ENCODE data around the gene PTPN22.

The PTPN22 gene

DNA sequence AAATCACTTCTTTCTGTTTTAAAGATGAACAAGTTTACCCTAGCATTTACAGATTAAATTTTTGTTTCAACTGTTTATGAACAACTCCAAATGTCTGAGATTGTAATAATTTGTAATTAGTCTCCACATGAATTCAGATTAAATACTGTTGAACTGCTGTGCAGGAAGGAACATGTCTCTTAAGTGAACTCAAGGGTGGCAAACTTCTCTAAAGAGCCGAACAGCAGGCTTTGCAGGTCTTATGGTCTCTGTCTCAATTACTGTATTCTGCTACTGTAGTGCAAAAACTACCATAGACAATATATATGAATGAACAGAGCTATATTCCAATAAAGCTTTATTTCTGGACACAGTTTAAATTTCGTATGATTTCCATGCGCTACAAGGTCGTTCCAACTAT, 65.9 kb downstream of the PTPN22 start:
- H3K27ac ChIP-seq (replicated peaks; ENCODE audit: low read length), result no peak overlapping the region

GRCh38 chr1:113805256-113805531, 66.3 kb downstream of the PTPN22 start:
- Histone ChIP-seq H3K79me1 (ENCODE audit: low read depth, low read length) (peaks cover 2% of the 10 kb centered on the region), H3K18ac (ENCODE audit: low read length) (no peak overlapping the region), H3K14ac (ENCODE audit: low read length) (no peak overlapping the region), H2AFZ (ENCODE audit: low read length) (no peak overlapping the region), H3K9me3 (replicated peaks in 1 of 2; ENCODE audit: control insufficient read depth in 2 of 2, insufficient read depth in 1 of 2, low read depth in 1 of 2, low read length in 2 of 2) (peaks cover 0 to 42% of the 10 kb centered on the region in 2 donors), H3K4ac (ENCODE audit: low read length) (no peak overlapping the region), H2BK12ac (ENCODE audit: low read length) (no peak overlapping the region), H2BK15ac (ENCODE audit: low read length) (no peak overlapping the region), H3K4me1 (ENCODE audit: control insufficient read depth in 2 of 2, insufficient read depth in 1 of 2, low read depth in 1 of 2, low read length in 2 of 2) (peaks cover 0 to 2% of the 10 kb centered on the region in 2 donors), H4K91ac (ENCODE audit: low read depth, low read length, poor library complexity) (no peak overlapping the region), H3K9ac (ENCODE audit: low read depth, low read length, poor library complexity) (no peak overlapping the region), H3K4me2 (ENCODE audit: insufficient read depth, low read length, poor library complexity, severe bottlenecking) (no peak overlapping the region), H3K27ac (replicated peaks; ENCODE audit: low read length) (no peak overlapping the region), H4K8ac (ENCODE audit: low read depth, low read length) (no peak overlapping the region), H3K4me3 (ENCODE audit: low read length in 2 of 2) (no peak overlapping the region), H3K27me3 (ENCODE audit: control insufficient read depth in 3 of 3, insufficient read depth in 3 of 3, low read depth in 1 of 3, low read length in 3 of 3) (no peaks in the 10 kb centered on the region), H2BK5ac (ENCODE audit: low read length) (no peak overlapping the region), H2AK5ac (ENCODE audit: low read depth, low read length) (no peak overlapping the region), H2BK120ac (ENCODE audit: low read depth, low read length) (no peak overlapping the region), H3K23ac (ENCODE audit: low read depth, low read length, poor library complexity) (no peak overlapping the region), H3K36me3 (replicated peaks in 1 of 2; ENCODE audit: control insufficient read depth in 2 of 2, insufficient read depth in 2 of 2, low read length in 2 of 2) (peaks cover 0 to 30% of the 10 kb centered on the region in 2 donors)
- no CpG with 5 or more reads among the region's 6 CpGs for WGBS, 2 donors (ENCODE audit: extremely low coverage in 2 of 2, insufficient read length in 2 of 2, insufficient replicate concordance in 1 of 2)
- no peak for DNase-seq (ENCODE audit: low spot score)

More for the DNA sequence above, 65.9 kb downstream of the PTPN22 start:
- no peak overlapping the region for H3K4me3 ChIP-seq (ENCODE audit: low read length in 2 of 2)
- peaks cover 0 to 30% of the 10 kb centered on the region in 2 donors for H3K36me3 ChIP-seq (replicated peaks in 1 of 2; ENCODE audit: control insufficient read depth in 2 of 2, insufficient read depth in 2 of 2, low read length in 2 of 2)
- H4K91ac ChIP-seq (ENCODE audit: low read depth, low read length, poor library complexity), result no peak overlapping the region
- no peak overlapping the region for H3K14ac ChIP-seq (ENCODE audit: low read length)
- H3K9me3 ChIP-seq (replicated peaks in 1 of 2; ENCODE audit: control insufficient read depth in 2 of 2, insufficient read depth in 1 of 2, low read depth in 1 of 2, low read length in 2 of 2), result peaks cover 0 to 42% of the 10 kb centered on the region in 2 donors
- WGBS, 2 donors (ENCODE audit: extremely low coverage in 2 of 2, insufficient read length in 2 of 2, insufficient replicate concordance in 1 of 2), result no CpG with 5 or more reads among the region's 4 CpGs
- DNase-seq (ENCODE audit: low spot score), result no peak
- no peak overlapping the region for H2AK5ac ChIP-seq (ENCODE audit: low read depth, low read length)
- H2BK15ac ChIP-seq (ENCODE audit: low read length), result no peak overlapping the region
- H3K23ac ChIP-seq (ENCODE audit: low read depth, low read length, poor library complexity), result no peak overlapping the region
- no peak overlapping the region for H3K4me2 ChIP-seq (ENCODE audit: insufficient read depth, low read length, poor library complexity, severe bottlenecking)
- peaks cover 0 to 4% of the 10 kb centered on the region in 2 donors for H3K4me1 ChIP-seq (ENCODE audit: control insufficient read depth in 2 of 2, insufficient read depth in 1 of 2, low read depth in 1 of 2, low read length in 2 of 2)
- H2BK12ac ChIP-seq (ENCODE audit: low read length), result no peak overlapping the region
- H3K9ac ChIP-seq (ENCODE audit: low read depth, low read length, poor library complexity), result no peak overlapping the region
- no peak overlapping the region for H3K4ac ChIP-seq (ENCODE audit: low read length)
- H2BK120ac ChIP-seq (ENCODE audit: low read depth, low read length), result no peak overlapping the region
- no peak overlapping the region for H2AFZ ChIP-seq (ENCODE audit: low read length)
- H4K8ac ChIP-seq (ENCODE audit: low read depth, low read length), result no peak overlapping the region
- H3K18ac ChIP-seq (ENCODE audit: low read length), result no peak overlapping the region
- H3K79me1 ChIP-seq (ENCODE audit: low read depth, low read length), result peaks cover 2% of the 10 kb centered on the region
- H2BK5ac ChIP-seq (ENCODE audit: low read length), result no peak overlapping the region
- no peaks in the 10 kb centered on the region for H3K27me3 ChIP-seq (ENCODE audit: control insufficient read depth in 3 of 3, insufficient read depth in 3 of 3, low read depth in 1 of 3, low read length in 3 of 3)

DNA sequence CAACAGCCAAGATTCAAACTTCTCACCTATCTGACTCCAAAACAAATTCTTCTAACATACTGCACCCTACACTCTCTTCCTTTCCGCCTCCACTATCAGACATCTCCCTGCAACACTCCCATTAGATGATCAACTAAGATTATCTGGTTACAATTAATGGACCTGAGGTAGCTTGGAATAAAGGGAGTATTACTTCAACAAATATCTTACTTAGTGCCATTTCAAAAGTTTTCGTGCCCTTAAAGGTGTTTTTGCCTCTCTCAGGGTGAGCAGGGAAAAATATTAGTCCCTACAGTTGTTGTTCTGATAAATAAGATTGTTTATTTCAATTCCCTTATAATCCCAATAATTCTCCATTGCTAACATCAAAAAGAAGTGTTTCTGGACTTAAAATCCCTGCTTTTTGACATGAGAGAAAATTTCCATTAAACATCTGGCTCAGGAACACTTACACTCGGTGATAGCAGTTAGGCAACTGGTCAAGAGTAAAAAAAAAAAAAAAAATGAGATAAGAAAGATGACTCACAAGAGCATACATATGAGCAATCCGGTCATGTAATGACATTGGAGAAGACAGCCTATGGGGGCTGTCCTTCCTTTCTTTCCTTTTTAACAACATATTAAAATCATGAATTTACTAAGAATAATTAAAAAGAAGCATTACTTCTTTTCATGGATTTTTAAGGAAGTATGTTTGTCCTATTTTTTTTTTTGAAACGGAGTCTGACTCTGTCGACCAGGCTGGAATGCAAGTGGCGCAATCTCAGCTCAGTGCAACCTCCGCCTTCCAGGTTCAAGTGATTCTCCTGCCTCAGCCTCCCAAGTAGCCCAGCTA, 66.9 kb downstream of the PTPN22 start:
- WGBS, 2 donors (ENCODE audit: extremely low coverage in 2 of 2, insufficient read length in 2 of 2, insufficient replicate concordance in 1 of 2), result no CpG with 5 or more reads among the region's 8 CpGs
- no peak overlapping the region for H3K4me2 ChIP-seq (ENCODE audit: insufficient read depth, low read length, poor library complexity, severe bottlenecking)
- no peak overlapping the region for H3K9ac ChIP-seq (ENCODE audit: low read depth, low read length, poor library complexity)
- no peak overlapping the region for H2BK5ac ChIP-seq (ENCODE audit: low read length)
- no peaks in the 10 kb centered on the region for H3K27me3 ChIP-seq (ENCODE audit: control insufficient read depth in 3 of 3, insufficient read depth in 3 of 3, low read depth in 1 of 3, low read length in 3 of 3)
- no peak overlapping the region for H3K4me3 ChIP-seq (ENCODE audit: low read length in 2 of 2)
- no peaks in the 10 kb centered on the region for H3K4me1 ChIP-seq (ENCODE audit: control insufficient read depth in 2 of 2, insufficient read depth in 1 of 2, low read depth in 1 of 2, low read length in 2 of 2)
- no peak overlapping the region for H3K14ac ChIP-seq (ENCODE audit: low read length)
- no peak overlapping the region for H3K18ac ChIP-seq (ENCODE audit: low read length)
- no peak overlapping the region for H2BK120ac ChIP-seq (ENCODE audit: low read depth, low read length)
- no peak overlapping the region for H3K4ac ChIP-seq (ENCODE audit: low read length)
- no peak overlapping the region for H3K27ac ChIP-seq (replicated peaks; ENCODE audit: low read length)
- H4K91ac ChIP-seq (ENCODE audit: low read depth, low read length, poor library complexity), result no peak overlapping the region
- no peak overlapping the region for H3K23ac ChIP-seq (ENCODE audit: low read depth, low read length, poor library complexity)
- peaks cover 0 to 42% of the 10 kb centered on the region in 2 donors for H3K9me3 ChIP-seq (replicated peaks in 1 of 2; ENCODE audit: control insufficient read depth in 2 of 2, insufficient read depth in 1 of 2, low read depth in 1 of 2, low read length in 2 of 2)
- H3K79me1 ChIP-seq (ENCODE audit: low read depth, low read length), result peaks cover 2% of the 10 kb centered on the region
- peaks cover 0 to 30% of the 10 kb centered on the region in 2 donors for H3K36me3 ChIP-seq (replicated peaks in 1 of 2; ENCODE audit: control insufficient read depth in 2 of 2, insufficient read depth in 2 of 2, low read length in 2 of 2)
- H2BK12ac ChIP-seq (ENCODE audit: low read length), result no peak overlapping the region
- no peak overlapping the region for H2AFZ ChIP-seq (ENCODE audit: low read length)
- DNase-seq (ENCODE audit: low spot score), result no peak
- no peak overlapping the region for H4K8ac ChIP-seq (ENCODE audit: low read depth, low read length)
- H2AK5ac ChIP-seq (ENCODE audit: low read depth, low read length), result no peak overlapping the region
- no peak overlapping the region for H2BK15ac ChIP-seq (ENCODE audit: low read length)

DNA sequence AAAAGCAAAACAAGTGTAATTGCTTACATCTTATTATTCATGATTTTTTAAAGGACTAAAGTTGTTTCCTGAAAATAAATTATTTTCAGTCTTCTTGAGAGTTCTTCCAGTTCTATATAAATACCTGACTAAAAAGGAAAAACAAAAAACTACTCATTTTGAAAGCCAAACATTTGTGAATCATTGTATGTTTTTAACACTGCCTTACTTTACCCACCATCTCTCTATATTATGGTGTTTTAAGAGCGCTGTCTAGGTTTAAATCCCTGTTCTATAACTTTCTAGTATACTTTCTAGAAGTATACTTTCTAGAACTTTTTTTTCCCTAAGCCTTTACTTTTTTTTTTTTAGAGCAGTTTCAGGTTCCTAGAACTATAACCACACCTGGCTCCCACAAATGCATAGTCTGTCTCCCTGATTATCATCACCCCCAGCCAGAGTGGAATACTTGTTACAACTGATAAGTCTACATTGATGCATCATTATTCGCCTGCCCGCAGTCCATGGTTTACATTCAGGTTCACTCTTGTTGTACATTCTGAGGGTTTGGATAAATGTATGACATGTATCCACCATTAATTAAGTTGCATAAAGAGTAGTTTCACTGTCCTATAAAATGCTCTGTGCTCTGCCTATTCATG, 69.0 kb downstream of the PTPN22 start:
- H3K36me3 ChIP-seq (replicated peaks in 1 of 2; ENCODE audit: control insufficient read depth in 2 of 2, insufficient read depth in 2 of 2, low read length in 2 of 2), result peaks cover under 1 to 25% of the 10 kb centered on the region in 2 donors
- no peaks in the 10 kb centered on the region for H3K4me1 ChIP-seq (ENCODE audit: control insufficient read depth in 2 of 2, insufficient read depth in 1 of 2, low read depth in 1 of 2, low read length in 2 of 2)
- DNase-seq (ENCODE audit: low spot score), result no peak
- peaks cover 2% of the 10 kb centered on the region for H3K79me1 ChIP-seq (ENCODE audit: low read depth, low read length)
- no peak overlapping the region for H2BK12ac ChIP-seq (ENCODE audit: low read length)
- peaks cover 0 to 30% of the 10 kb centered on the region in 2 donors for H3K9me3 ChIP-seq (replicated peaks in 1 of 2; ENCODE audit: control insufficient read depth in 2 of 2, insufficient read depth in 1 of 2, low read depth in 1 of 2, low read length in 2 of 2)
- no peak overlapping the region for H2AFZ ChIP-seq (ENCODE audit: low read length)
- H4K91ac ChIP-seq (ENCODE audit: low read depth, low read length, poor library complexity), result no peak overlapping the region
- no peak overlapping the region for H3K9ac ChIP-seq (ENCODE audit: low read depth, low read length, poor library complexity)
- no peak overlapping the region for H3K4me2 ChIP-seq (ENCODE audit: insufficient read depth, low read length, poor library complexity, severe bottlenecking)
- no peak overlapping the region for H2BK120ac ChIP-seq (ENCODE audit: low read depth, low read length)
- no peak overlapping the region for H3K4ac ChIP-seq (ENCODE audit: low read length)
- H3K23ac ChIP-seq (ENCODE audit: low read depth, low read length, poor library complexity), result no peak overlapping the region
- H3K18ac ChIP-seq (ENCODE audit: low read length), result no peak overlapping the region
- H2BK15ac ChIP-seq (ENCODE audit: low read length), result no peak overlapping the region
- H4K8ac ChIP-seq (ENCODE audit: low read depth, low read length), result no peak overlapping the region
- no peaks in the 10 kb centered on the region for H3K27me3 ChIP-seq (ENCODE audit: control insufficient read depth in 3 of 3, insufficient read depth in 3 of 3, low read depth in 1 of 3, low read length in 3 of 3)
- no peak overlapping the region for H3K4me3 ChIP-seq (ENCODE audit: low read length in 2 of 2)
- no peak overlapping the region for H2AK5ac ChIP-seq (ENCODE audit: low read depth, low read length)
- no CpG with 5 or more reads among the region's 3 CpGs for WGBS, 2 donors (ENCODE audit: extremely low coverage in 2 of 2, insufficient read length in 2 of 2, insufficient replicate concordance in 1 of 2)
- H3K14ac ChIP-seq (ENCODE audit: low read length), result no peak overlapping the region
- no peak overlapping the region for H2BK5ac ChIP-seq (ENCODE audit: low read length)
- H3K27ac ChIP-seq (replicated peaks; ENCODE audit: low read length), result no peak overlapping the region

Data from neuronal stem cell (in vitro differentiated cells).